ENCODE measurements around the gene KLHL14. TPM values are rescaled to one million over a fixed set of nuclear protein-coding genes. Genes with fewer than 3 reads are reported as not detected.
"Not testable (repeated sequence)": the region's sequence is repeated elsewhere in the genome, so short reads cannot be mapped to it uniquely, and the experiment has no call there.

The KLHL14 gene, protein sequence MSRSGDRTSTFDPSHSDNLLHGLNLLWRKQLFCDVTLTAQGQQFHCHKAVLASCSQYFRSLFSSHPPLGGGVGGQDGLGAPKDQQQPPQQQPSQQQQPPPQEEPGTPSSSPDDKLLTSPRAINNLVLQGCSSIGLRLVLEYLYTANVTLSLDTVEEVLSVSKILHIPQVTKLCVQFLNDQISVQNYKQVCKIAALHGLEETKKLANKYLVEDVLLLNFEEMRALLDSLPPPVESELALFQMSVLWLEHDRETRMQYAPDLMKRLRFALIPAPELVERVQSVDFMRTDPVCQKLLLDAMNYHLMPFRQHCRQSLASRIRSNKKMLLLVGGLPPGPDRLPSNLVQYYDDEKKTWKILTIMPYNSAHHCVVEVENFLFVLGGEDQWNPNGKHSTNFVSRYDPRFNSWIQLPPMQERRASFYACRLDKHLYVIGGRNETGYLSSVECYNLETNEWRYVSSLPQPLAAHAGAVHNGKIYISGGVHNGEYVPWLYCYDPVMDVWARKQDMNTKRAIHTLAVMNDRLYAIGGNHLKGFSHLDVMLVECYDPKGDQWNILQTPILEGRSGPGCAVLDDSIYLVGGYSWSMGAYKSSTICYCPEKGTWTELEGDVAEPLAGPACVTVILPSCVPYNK
- not detected for total RNA-seq

DNA sequence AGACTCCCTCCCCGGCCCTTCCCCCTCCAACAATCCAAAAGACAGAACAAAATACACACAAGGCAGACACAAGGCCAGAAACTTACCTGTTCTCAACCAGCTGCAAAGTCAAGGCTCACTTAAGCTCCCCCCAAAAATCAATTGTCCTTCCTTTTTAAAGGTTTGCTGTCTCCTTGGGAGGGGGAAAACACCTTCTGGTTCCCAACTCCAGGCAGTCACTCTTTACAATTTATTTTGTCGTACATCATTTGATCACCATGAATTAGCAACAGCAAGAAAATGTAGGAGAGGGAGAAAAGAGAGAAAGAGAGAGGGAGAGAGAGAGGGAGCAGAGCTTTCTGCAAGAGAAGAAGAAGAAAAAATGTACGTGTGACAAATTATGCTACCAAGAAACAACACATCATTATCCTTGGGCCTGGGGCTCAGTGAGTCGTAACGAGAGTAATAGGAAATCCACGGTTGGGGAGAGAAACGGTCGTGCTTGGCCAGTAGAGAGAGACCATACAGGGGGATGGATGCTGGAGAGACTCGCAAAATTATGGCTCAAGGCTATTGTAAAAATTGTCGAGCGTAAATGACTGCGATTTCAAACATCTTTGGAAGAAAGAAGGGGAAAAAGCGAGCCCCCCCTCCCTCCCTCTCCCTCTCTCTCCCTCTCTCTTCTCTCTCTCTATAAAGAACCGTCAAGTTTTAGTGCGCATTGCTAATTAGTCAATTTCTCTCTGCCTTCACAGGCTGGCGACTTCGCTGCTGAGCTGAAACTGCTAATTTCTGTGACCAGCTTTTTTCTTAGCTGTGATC lies at the start of gene KLHL14:
KLHL14 (minus strand) TSS at position 443 of the 801 bp plus-strand sequence. CDS start 2,432 bp downstream, outside the sequence.
- POLR2A ChIA-PET = no interaction called here
- Mint-ChIP-seq H3K27ac (no peak within 1 kb of the TSS), H3K36me3 (no peaks in the 10 kb centered on the region), H3K4me3 (no peak within 1 kb of the TSS), H3K4me1 (peaks cover 2% of the 10 kb centered on the region), H3K27me3 (peaks cover 51% of the 10 kb centered on the region), H3K9me3 (no peaks in the 10 kb centered on the region)
- no peak for DNase-seq
- no peak for ATAC-seq (ENCODE audit: low read depth)

DNA sequence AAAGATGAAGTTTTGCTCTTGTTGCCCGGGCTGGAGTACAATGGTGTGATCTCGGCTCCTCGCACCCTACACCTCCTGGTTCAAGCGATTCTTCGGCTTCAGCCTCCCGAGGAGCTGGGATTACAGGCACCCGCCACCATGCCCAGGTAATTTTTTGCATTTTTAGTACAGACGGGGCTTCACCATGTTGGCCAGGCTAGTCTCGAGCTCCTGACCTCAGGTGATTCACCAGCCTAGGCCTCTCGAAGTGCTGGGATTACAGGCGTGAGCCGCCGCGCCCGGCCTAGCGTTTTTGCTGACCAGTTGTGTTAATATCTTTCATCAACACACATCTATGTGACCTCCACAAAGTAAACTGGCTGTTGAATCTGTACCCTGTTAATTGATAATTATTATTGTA lies 49.4 kb upstream of the KLHL14 start:
- ATAC-seq (ENCODE audit: low read depth) (no peak), DNase-seq (no peak)
- Mint-ChIP-seq H3K36me3 (no peaks in the 10 kb centered on the region), H3K27me3 (no peaks in the 10 kb centered on the region), H3K4me3 (no peak overlapping the region), H3K9me3 (no peaks in the 10 kb centered on the region), H3K27ac (no peak overlapping the region), H3K4me1 (no peaks in the 10 kb centered on the region)
- POLR2A ChIA-PET = no interaction called here

DNA sequence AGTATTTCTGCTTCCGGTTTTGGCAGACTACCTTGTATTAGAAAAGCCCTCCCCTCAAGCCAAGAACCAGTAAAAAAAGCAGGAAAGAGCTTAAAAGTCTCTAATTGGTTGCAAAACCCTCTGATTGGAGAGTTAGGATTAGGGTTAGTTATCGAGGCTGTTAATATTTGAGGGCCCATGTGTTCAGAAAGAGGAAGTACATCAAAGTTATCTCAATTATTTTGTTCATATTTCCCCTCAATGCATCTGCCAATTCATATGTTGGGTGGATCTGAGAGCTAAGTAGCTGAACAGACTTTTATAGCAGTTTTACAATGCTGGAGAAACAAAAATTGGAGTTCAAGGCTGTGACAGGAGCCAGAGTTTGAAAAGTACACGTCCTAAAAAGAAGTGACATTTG lies 43.1 kb upstream of the KLHL14 start:
- no peaks in the 10 kb centered on the region for H3K27me3 Mint-ChIP-seq
- no peaks in the 10 kb centered on the region for H3K4me1 Mint-ChIP-seq
- ATAC-seq (ENCODE audit: low read depth) (no peak), DNase-seq (no peak)
- H3K4me3 Mint-ChIP-seq = no peak overlapping the region
- H3K36me3 Mint-ChIP-seq = no peaks in the 10 kb centered on the region
- POLR2A ChIA-PET = no interaction called here
- peaks cover 2% of the 10 kb centered on the region for H3K9me3 Mint-ChIP-seq
- H3K27ac Mint-ChIP-seq = no peak overlapping the region

DNA sequence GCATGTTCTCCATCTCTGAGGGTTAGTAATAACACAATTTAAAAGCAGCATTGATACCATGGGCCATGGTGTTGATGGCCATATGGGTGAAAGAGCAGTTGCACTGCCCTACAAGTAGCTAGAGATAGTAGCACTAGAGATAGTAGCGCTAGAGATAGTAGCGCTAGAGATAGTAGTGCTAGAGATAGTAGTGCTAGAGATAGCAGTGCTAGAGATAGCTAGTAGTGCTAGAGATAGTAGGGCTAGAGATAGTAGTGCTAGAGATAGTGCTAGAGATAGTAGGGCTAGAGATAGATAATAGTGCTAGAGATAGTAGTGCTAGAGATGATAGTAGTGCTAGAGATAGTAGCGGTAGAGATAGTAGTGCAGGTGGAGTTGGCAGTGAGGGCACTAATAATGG lies 39.5 kb upstream of the KLHL14 start:
- POLR2A ChIA-PET = no interaction called here

DNA sequence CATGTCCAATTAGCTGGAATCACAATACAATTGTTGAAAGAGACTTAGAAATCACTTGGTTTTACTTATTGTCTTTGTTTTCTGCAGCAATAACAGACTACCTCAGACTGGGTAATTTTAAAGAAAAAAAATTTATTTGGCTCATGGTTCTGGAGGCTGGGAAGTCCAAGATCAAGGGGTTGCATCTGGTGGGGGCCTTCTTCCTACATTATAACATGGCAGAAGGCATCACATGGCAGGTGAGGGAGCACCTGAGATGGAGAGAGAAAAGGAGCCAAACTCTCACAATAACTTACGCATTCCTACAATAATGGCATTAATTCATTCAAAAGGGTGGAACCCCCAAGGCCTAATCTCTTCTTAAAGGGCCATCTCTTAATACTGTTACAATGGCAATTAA lies 37.5 kb upstream of the KLHL14 start:
- Mint-ChIP-seq H3K36me3 (no peaks in the 10 kb centered on the region), H3K27me3 (no peaks in the 10 kb centered on the region), H3K4me3 (no peak overlapping the region), H3K4me1 (no peaks in the 10 kb centered on the region), H3K9me3 (peaks cover 2% of the 10 kb centered on the region), H3K27ac (no peak overlapping the region)
- ATAC-seq (ENCODE audit: low read depth) = no peak
- no peak for DNase-seq
- POLR2A ChIA-PET = no interaction called here

More for the DNA sequence above, 39.5 kb upstream of the KLHL14 start:
- no peak overlapping the region for H3K4me3 Mint-ChIP-seq
- ATAC-seq (ENCODE audit: low read depth) (no peak), DNase-seq (no peak)
- no peaks in the 10 kb centered on the region for H3K4me1 Mint-ChIP-seq
- no peaks in the 10 kb centered on the region for H3K36me3 Mint-ChIP-seq
- H3K27ac Mint-ChIP-seq = no peak overlapping the region
- peaks cover 2% of the 10 kb centered on the region for H3K9me3 Mint-ChIP-seq
- no peaks in the 10 kb centered on the region for H3K27me3 Mint-ChIP-seq

DNA sequence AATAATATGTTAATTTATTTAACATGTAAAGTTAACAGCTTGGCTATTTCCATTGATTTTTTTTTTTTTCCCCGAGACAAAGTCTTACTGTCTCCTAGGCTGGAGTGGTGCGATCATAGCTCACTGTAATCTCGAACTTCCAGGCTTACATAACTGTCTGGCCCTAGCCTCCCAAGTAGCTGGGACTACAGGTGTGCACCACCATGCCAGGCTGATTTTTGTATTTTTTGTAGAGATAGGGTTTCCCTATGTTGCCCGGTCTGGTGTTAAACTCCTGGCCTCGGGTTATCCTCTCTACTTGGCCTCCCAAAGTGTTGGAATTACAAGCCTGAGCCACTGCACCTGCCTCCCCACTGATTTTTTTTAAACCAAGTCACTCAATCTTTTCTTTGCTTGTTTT lies 32.5 kb upstream of the KLHL14 start:
- no peak overlapping the region for H3K4me3 Mint-ChIP-seq
- no peak for ATAC-seq (ENCODE audit: low read depth)
- no peaks in the 10 kb centered on the region for H3K27me3 Mint-ChIP-seq
- DNase-seq = no peak
- H3K36me3 Mint-ChIP-seq = no peaks in the 10 kb centered on the region
- H3K27ac Mint-ChIP-seq = no peak overlapping the region
- POLR2A ChIA-PET = no interaction called here
- no peaks in the 10 kb centered on the region for H3K9me3 Mint-ChIP-seq
- H3K4me1 Mint-ChIP-seq = no peaks in the 10 kb centered on the region

DNA sequence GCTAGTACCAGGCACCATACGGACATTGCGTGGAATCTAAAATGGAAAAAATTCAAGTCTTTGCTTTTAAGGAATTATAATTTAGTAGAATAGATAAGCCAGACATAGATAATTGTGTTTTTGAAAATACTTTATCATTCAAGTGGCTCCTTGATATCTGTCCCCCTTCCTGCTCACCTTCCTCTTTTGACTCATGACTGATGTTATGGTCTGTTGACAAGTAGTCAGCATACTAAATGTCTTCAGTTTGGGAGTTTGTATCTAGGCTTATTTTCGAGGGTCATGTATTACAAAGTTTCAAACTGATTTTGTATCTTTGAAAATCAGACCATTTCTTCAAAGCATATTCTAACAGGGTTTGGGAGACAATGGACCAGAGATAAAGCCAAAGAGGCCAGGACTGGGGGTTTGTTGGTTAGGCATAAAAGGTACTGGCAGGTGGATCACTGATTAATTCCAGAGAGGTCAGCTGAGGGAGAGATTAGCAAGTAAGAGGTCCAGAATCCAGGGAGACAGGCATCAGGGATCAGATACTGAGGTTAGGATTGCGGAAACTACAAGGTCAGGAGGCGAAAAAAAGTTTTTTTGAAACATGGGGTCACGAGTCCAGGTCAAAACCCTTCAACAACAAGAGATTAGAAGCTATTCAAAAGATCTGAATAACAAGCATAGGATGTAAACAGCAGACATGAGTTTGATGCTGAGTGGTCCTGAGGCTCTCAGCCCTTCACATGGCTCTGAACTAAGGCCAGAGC lies 31.5 kb upstream of the KLHL14 start:
- POLR2A ChIA-PET = no interaction called here
- no peaks in the 10 kb centered on the region for H3K36me3 Mint-ChIP-seq
- H3K9me3 Mint-ChIP-seq = no peaks in the 10 kb centered on the region
- H3K27ac Mint-ChIP-seq = no peak overlapping the region
- H3K4me3 Mint-ChIP-seq = no peak overlapping the region
- DNase-seq (no peak), ATAC-seq (ENCODE audit: low read depth) (no peak)
- H3K4me1 Mint-ChIP-seq = no peaks in the 10 kb centered on the region
- no peaks in the 10 kb centered on the region for H3K27me3 Mint-ChIP-seq

DNA sequence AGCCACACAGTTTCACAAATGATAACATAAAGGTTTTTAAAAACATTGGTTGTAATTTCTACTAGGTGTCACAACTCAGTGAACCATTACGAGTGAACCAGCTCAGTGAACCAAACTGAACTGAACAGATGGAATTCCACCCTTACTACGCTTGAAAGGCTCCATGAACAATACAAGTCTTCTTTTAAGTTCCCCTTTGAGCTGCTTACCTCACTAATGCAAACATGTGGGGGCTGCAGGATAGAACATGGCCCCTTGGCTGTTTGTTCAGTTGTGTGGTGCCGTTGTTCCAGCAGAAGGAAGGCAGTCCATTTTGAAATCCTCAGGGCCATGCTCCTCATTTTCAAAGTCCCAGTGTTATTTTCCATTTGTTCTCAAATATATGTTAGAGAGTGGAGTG lies 30.7 kb upstream of the KLHL14 start:
- no peaks in the 10 kb centered on the region for H3K27me3 Mint-ChIP-seq
- ATAC-seq (ENCODE audit: low read depth) (no peak), DNase-seq (no peak)
- POLR2A ChIA-PET = no interaction called here
- no peak overlapping the region for H3K4me3 Mint-ChIP-seq
- H3K27ac Mint-ChIP-seq = no peak overlapping the region
- H3K9me3 Mint-ChIP-seq = no peaks in the 10 kb centered on the region
- H3K36me3 Mint-ChIP-seq = no peaks in the 10 kb centered on the region
- no peaks in the 10 kb centered on the region for H3K4me1 Mint-ChIP-seq

DNA sequence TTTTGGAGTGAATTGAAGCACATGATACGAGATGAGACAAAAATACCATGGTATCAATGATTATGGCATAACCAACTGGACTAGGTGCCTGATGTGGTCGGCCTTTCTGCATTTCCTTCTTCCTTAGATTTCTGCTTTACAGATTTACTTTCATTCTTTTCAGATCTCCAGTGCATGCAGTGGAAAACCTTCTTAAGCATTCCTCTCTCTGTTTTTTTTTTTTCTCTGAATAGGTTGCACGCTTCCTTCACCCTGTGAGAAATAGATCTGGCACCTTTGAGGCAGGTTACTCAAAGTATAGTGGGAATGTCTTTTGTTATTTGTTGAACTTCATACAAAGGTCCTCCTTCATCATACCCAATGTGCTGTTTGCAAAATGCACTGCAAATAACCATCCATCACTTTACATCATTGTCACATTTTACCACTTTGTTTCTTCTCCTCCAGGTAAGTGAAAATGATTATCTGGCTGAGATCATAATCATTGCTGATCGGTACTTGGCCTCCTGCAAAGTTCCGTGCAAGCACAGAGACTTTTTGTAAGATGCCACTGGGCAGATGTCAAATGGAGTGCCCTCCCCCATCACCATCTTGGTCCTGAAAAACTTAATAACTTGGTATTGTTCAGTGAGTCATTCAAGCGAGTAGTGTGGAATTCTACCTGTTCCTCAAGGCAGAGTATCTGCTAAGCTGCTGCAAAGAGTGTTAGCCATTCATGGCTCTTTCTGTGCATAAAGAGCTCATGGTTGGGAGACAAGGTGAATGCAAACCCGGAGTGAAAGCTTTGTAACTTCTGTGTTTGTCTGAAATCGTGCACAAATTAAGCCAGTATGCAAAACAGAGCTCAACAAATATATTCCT lies 30.0 kb upstream of the KLHL14 start:
- DNase-seq (no peak), ATAC-seq (ENCODE audit: low read depth) (no peak)
- H3K27ac Mint-ChIP-seq = no peak overlapping the region
- POLR2A ChIA-PET = no interaction called here
- H3K4me3 Mint-ChIP-seq = no peak overlapping the region
- H3K36me3 Mint-ChIP-seq = no peaks in the 10 kb centered on the region
- H3K4me1 Mint-ChIP-seq = no peaks in the 10 kb centered on the region
- H3K27me3 Mint-ChIP-seq = no peaks in the 10 kb centered on the region
- H3K9me3 Mint-ChIP-seq = peaks cover 2% of the 10 kb centered on the region

DNA sequence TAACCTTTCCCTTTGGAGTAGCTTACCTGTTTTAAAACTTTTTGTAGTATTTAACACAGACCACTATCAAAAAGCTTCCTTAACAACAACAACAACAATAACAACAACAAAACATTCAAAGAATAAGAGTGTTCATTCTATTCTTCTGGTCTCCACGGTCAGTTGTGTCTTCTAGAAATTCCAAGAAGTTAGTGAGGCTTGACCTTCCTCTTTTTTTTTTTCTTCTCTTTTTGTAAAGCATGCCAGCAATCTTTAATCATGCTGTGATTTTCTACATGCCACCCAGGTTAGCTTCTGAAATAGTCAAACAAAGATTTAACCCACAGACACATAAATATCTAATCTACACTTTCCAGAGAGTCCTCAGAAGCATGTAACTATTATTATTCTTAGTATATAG lies 28.4 kb upstream of the KLHL14 start:
- H3K4me1 Mint-ChIP-seq = no peaks in the 10 kb centered on the region
- no peak for ATAC-seq (ENCODE audit: low read depth)
- DNase-seq = no peak
- H3K36me3 Mint-ChIP-seq = no peaks in the 10 kb centered on the region
- no peaks in the 10 kb centered on the region for H3K27me3 Mint-ChIP-seq
- no peak overlapping the region for H3K4me3 Mint-ChIP-seq
- POLR2A ChIA-PET = no interaction called here
- H3K27ac Mint-ChIP-seq = no peak overlapping the region
- peaks cover 3% of the 10 kb centered on the region for H3K9me3 Mint-ChIP-seq

DNA sequence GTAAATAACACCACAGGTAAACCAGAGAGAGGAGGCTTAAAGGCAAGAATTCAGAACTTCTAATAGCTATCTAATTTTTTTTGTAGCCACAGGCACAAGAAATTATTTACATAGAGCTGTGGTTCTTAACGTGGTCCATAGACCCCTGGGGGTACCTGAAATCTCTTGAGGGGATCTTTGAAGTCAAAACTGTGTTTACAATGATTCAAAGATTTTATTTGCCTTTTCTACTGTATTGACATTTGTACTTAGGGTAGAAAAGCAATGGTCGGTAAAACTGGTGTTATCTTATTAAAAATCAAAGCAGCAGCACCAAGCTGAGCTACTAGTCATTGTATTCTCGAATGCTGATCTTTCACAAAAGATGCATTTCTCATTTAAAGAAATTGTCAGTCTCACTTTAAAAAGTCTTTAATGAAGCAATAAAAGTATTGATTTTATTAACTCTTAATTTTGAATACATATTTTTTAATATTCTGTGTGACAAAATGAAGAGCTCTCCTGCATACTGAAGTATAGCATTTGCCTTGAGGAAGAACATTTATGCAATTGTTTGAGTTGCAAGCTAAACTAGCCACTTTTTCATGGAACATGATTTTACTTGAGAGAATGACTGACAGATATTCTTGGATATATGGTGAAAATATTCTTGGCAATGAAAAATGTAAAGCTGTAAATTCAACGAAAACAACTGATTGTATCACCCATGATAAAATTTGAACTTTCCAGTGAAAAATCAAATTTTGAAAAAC lies 25.6 kb upstream of the KLHL14 start:
- Mint-ChIP-seq H3K27ac (no peak overlapping the region), H3K36me3 (no peaks in the 10 kb centered on the region), H3K4me3 (no peak overlapping the region), H3K27me3 (no peaks in the 10 kb centered on the region), H3K9me3 (peaks cover 3% of the 10 kb centered on the region), H3K4me1 (no peaks in the 10 kb centered on the region)
- no peak for DNase-seq
- ATAC-seq (ENCODE audit: low read depth) = no peak
- POLR2A ChIA-PET = no interaction called here

DNA sequence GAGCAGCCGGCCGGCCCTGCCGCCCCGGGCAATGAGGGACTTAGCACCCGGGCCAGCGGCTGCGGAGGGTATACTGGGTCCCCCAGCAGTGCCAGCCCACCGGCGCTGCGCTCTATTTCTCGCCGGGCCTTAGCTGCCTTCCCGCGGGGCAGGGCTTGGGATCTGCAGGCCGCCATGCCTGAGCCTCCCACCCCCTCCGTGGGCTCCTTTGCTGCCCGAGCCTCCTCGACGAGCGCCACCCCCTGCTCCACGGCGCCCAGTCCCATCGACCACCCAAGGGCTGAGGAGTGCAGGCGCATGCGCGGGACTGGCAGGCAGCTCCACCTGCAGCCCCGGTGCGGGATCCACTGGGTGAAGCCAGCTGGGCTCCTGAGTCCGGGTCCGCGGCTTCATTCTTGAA lies 21.8 kb upstream of the KLHL14 start:
- H3K36me3 Mint-ChIP-seq; DNase-seq; ATAC-seq (ENCODE audit: low read depth); H3K27ac Mint-ChIP-seq; H3K9me3 Mint-ChIP-seq; H3K4me3 Mint-ChIP-seq; H3K4me1 Mint-ChIP-seq; H3K27me3 Mint-ChIP-seq; POLR2A ChIA-PET: not testable (repeated sequence)
